ENCODE results near the gene EVX2. TPM values are rescaled to one million over a fixed set of nuclear protein-coding genes. Genes with fewer than 3 reads are reported as not detected.

The EVX2 gene
- total RNA-seq, 1 donor: not detected

DNA sequence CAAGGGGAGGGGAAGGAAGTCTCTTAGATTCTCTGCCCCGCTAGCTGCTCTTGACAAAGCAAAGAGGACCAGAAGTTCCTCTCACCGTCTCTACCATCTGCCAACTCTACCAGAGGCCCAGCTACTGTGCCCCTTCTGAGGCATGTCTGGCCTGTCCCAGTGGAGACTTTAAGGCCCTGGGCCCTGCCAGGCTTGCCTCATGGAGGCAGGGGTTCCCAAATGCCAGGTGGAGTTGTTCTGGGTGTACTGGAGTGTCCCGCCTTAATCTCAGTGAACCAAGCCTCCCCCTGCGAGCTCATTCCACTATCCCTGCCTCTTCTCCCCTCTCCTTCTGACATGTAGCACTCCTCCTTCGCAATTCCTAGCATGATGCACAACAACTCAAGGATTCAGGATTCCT lies 18.1 kb upstream of the EVX2 start:
- TF ChIP-seq, protein P1, sequence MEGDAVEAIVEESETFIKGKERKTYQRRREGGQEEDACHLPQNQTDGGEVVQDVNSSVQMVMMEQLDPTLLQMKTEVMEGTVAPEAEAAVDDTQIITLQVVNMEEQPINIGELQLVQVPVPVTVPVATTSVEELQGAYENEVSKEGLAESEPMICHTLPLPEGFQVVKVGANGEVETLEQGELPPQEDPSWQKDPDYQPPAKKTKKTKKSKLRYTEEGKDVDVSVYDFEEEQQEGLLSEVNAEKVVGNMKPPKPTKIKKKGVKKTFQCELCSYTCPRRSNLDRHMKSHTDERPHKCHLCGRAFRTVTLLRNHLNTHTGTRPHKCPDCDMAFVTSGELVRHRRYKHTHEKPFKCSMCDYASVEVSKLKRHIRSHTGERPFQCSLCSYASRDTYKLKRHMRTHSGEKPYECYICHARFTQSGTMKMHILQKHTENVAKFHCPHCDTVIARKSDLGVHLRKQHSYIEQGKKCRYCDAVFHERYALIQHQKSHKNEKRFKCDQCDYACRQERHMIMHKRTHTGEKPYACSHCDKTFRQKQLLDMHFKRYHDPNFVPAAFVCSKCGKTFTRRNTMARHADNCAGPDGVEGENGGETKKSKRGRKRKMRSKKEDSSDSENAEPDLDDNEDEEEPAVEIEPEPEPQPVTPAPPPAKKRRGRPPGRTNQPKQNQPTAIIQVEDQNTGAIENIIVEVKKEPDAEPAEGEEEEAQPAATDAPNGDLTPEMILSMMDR (IDR thresholded peaks at IDR 0.05; ENCODE audit: extremely low read depth, low read depth, low read length): no peak
- no peak overlapping the region for H3K4me3 ChIP-seq (ENCODE audit: insufficient read depth, low read length)
- H3K79me2 ChIP-seq (ENCODE audit: insufficient read depth, low read length): no peaks in the 10 kb centered on the region
- H4K20me1 ChIP-seq (ENCODE audit: insufficient read depth, low read length): peaks cover 3% of the 10 kb centered on the region
- H3K27ac ChIP-seq (ENCODE audit: low read depth, low read length): no peak overlapping the region
- no peak overlapping the region for H2AFZ ChIP-seq (ENCODE audit: low read length)
- H3K27me3 ChIP-seq (ENCODE audit: insufficient read depth, low read length): peaks cover 99% of the 10 kb centered on the region
- no peak for DNase-seq (ENCODE audit: insufficient read length, low spot score, missing footprints)
- H3K4me2 ChIP-seq (ENCODE audit: insufficient read depth, low read length): no peak overlapping the region
- no peaks in the 10 kb centered on the region for H3K36me3 ChIP-seq (ENCODE audit: insufficient read depth, low read length)
- H3K9me3 ChIP-seq (ENCODE audit: low read depth, low read length): no peaks in the 10 kb centered on the region
- peaks cover 12% of the 10 kb centered on the region for H3K4me1 ChIP-seq (ENCODE audit: insufficient read depth, low read length)

DNA sequence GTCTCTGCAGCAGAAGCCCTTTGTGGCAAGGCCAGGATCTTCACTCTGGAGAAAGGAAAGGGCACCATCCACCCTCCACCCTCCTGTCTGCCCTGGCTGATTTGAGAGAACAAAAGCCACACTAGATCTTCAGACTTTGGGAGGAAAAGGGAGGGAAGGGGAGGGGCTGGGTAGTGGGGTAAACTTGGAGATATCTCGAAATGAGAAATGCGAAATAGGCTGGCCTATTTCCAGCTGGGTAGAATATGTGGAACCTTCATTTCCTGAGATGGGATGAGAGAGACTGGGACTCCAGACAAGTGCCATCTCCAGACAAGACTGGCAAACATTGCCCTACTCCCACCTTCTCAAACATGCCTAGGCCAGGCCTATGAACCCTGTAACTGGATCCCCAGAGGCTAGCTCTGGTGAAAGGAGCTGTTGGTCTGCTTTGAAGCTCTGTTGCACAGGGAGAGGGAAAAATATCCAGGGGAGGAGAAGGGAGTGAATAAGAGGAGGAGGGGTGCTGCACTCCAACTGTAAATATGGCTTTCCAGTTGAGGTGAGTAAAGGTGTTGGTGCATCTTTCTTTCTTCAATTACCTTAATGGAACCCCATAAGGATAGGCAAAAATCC lies 17.6 kb upstream of the EVX2 start:
- Histone ChIP-seq H3K4me3 (ENCODE audit: insufficient read depth, low read length) (no peak overlapping the region), H3K79me2 (ENCODE audit: insufficient read depth, low read length) (no peaks in the 10 kb centered on the region), H3K4me2 (ENCODE audit: insufficient read depth, low read length) (no peak overlapping the region), H3K27me3 (ENCODE audit: insufficient read depth, low read length) (peaks cover 99% of the 10 kb centered on the region), H3K36me3 (ENCODE audit: insufficient read depth, low read length) (no peaks in the 10 kb centered on the region), H3K27ac (ENCODE audit: low read depth, low read length) (no peak overlapping the region), H4K20me1 (ENCODE audit: insufficient read depth, low read length) (peaks cover 3% of the 10 kb centered on the region), H3K4me1 (ENCODE audit: insufficient read depth, low read length) (peaks cover 12% of the 10 kb centered on the region), H3K9me3 (ENCODE audit: low read depth, low read length) (no peaks in the 10 kb centered on the region), H2AFZ (ENCODE audit: low read length) (no peak overlapping the region)
- DNase-seq (ENCODE audit: insufficient read length, low spot score, missing footprints): no peak
- TF ChIP-seq, protein P1 (IDR thresholded peaks at IDR 0.05; ENCODE audit: extremely low read depth, low read depth, low read length): no peak

DNA sequence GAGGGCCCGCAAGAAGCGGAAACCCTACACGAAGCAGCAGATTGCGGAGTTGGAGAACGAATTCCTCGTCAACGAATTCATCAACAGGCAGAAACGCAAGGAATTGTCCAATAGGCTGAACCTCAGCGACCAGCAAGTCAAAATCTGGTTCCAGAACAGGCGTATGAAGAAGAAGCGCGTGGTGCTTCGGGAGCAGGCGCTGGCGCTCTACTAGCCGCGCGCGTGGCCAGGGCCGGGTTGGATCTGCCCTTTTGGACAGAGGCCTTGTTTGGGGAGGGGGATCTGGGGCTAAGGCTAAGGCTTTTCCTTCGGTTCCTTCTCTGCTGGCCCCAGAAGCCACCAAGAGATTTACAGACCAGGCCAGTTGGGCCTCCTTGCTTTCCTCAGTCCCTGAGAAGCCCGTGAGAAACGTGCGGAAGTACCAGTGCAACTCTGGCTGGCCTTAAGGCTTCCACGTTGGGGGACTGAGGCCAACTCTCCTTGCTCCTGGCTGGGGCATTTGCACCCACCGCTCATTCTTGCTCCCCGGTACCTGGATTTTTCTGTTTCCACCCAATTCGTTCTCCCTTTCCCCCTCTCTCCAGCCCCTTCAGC lies 16.9 kb upstream of the EVX2 start:
- no peak overlapping the region for H3K27ac ChIP-seq (ENCODE audit: low read depth, low read length)
- TF ChIP-seq, protein P1 (IDR thresholded peaks at IDR 0.05; ENCODE audit: extremely low read depth, low read depth, low read length): no peak
- H4K20me1 ChIP-seq (ENCODE audit: insufficient read depth, low read length): peaks cover 3% of the 10 kb centered on the region
- DNase-seq (ENCODE audit: insufficient read length, low spot score, missing footprints): no peak
- H3K79me2 ChIP-seq (ENCODE audit: insufficient read depth, low read length): no peaks in the 10 kb centered on the region
- peaks cover 12% of the 10 kb centered on the region for H3K4me1 ChIP-seq (ENCODE audit: insufficient read depth, low read length)
- H3K27me3 ChIP-seq (ENCODE audit: insufficient read depth, low read length): peaks cover 99% of the 10 kb centered on the region
- no peak overlapping the region for H3K4me2 ChIP-seq (ENCODE audit: insufficient read depth, low read length)
- no peak overlapping the region for H2AFZ ChIP-seq (ENCODE audit: low read length)
- no peaks in the 10 kb centered on the region for H3K36me3 ChIP-seq (ENCODE audit: insufficient read depth, low read length)
- H3K4me3 ChIP-seq (ENCODE audit: insufficient read depth, low read length): no peak overlapping the region
- H3K9me3 ChIP-seq (ENCODE audit: low read depth, low read length): no peaks in the 10 kb centered on the region

DNA sequence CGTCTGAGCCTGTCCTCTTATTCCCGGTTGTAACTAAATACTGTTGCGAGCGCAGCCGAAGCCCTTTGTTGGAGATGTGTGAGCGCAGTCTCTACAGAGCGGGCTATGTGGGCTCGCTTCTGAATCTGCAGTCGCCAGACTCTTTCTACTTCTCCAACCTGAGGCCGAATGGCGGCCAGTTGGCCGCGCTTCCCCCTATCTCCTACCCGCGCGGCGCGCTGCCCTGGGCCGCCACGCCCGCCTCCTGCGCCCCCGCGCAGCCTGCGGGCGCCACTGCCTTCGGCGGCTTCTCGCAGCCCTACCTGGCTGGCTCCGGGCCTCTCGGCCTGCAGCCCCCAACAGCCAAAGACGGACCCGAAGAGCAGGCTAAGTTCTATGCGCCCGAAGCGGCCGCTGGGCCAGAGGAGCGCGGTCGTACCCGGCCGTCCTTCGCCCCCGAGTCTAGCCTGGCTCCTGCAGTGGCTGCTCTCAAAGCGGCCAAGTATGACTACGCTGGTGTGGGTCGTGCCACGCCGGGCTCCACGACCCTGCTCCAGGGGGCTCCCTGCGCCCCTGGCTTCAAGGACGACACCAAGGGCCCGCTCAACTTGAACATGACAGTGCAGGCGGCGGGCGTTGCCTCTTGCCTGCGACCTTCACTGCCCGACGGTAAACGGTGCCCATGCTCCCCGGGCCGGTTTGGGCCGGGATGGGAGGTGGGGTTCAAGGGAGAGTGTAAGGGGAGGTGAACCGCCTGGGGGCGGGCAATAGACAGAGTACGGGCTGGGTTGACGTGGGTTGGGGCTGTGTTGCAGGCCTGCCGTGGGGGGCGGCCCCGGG lies 16.2 kb upstream of the EVX2 start, which contains the start of gene HOXD12:
Gene HOXD12 (plus strand): TSS at position 68 of the 819 bp plus-strand sequence. CDS start 7 bp downstream, at position 75.
- TF ChIP-seq, protein P1 (IDR thresholded peaks at IDR 0.05; ENCODE audit: extremely low read depth, low read depth, low read length): no peak
- peaks cover 99% of the 10 kb centered on the region for H3K27me3 ChIP-seq (ENCODE audit: insufficient read depth, low read length)
- peaks cover 12% of the 10 kb centered on the region for H3K4me1 ChIP-seq (ENCODE audit: insufficient read depth, low read length)
- no peaks in the 10 kb centered on the region for H3K9me3 ChIP-seq (ENCODE audit: low read depth, low read length)
- no peak within 1 kb of the TSS for H2AFZ ChIP-seq (ENCODE audit: low read length)
- H3K4me3 ChIP-seq (ENCODE audit: insufficient read depth, low read length): no peak within 1 kb of the TSS
- H4K20me1 ChIP-seq (ENCODE audit: insufficient read depth, low read length): peaks cover 3% of the 10 kb centered on the region
- DNase-seq (ENCODE audit: insufficient read length, low spot score, missing footprints): no peak
- H3K4me2 ChIP-seq (ENCODE audit: insufficient read depth, low read length): no peak within 1 kb of the TSS
- H3K36me3 ChIP-seq (ENCODE audit: insufficient read depth, low read length): no peaks in the 10 kb centered on the region
- H3K27ac ChIP-seq (ENCODE audit: low read depth, low read length): no peak within 1 kb of the TSS
- no peaks in the 10 kb centered on the region for H3K79me2 ChIP-seq (ENCODE audit: insufficient read depth, low read length)

Measured in osteoblast (primary cell).